HepG2 (cell line): ENCODE data around the gene STIM1. TPM values are rescaled to one million over a fixed set of nuclear protein-coding genes. Genes with fewer than 3 reads are reported as not detected.

Experiments used
- ATAC-seq: fragments of 200-7000 bp; cut with Tn5 transposase; 3 replicates; pipeline ENCODE4 v1.9.1; 2020; ENCODE audit warnings: mild to moderate bottlenecking, moderate library complexity
- BruUV-seq: library from RNA; stranded (reverse); fragments of 400-500 nt; replicated peaks from 2 replicates; lab custom pipeline; 2021; lab: Mats Ljungman, UMichigan
- CTCF ChIA-PET: fragments of 300-600 bp; formaldehyde crosslinking; extraction: SDS; loops from one replicate; lab custom pipeline; 2021; ENCODE audit warnings: low total read pairs, inconsistent platforms, low intra/inter-chr PET ratio; lab: Yijun Ruan, JAX
- POLR2A ChIA-PET: fragments of 350-600 bp; sonication (Branson Sonifier 250); formaldehyde crosslinking; loops from one replicate; lab custom pipeline; 2020; ENCODE audit warnings: antibody characterized with exemption, inconsistent platforms; lab: Yijun Ruan, JAX
- DNase-seq: peaks from one replicate; pipeline ENCODE4 v3.0.0-alpha.2; 2015; ENCODE audit warnings: low spot score
- FAIRE-seq: peaks from 3 replicates; lab custom pipeline; 2011; peaks lifted over from hg19 to GRCh38; lab: Jason Lieb, UNC
- H2AFZ ChIP-seq: one replicate; pipeline ENCODE4 v1.6.1; 2011; ENCODE audit warnings: low read length, inconsistent platforms
- H3K27ac ChIP-seq: fragments of 300-600 bp; 3 replicates; pipeline ENCODE4 v1.8.0; 2011; ENCODE audit warnings: mixed run types, mild to moderate bottlenecking, mixed read lengths, low read length, inconsistent platforms; ENCODE audit not compliant: insufficient read depth; ENCODE audit errors: extremely low read length
- H3K27me3 ChIP-seq, 2 experiments: fragments of 200-600 bp in 1 of 2; 2 replicates in 1 of 2; 3 replicates in 1 of 2; pipeline versions ENCODE4 v1.6.0 to v1.8.0; 2011; ENCODE audit warnings: low read length in 2 of 2, mild to moderate bottlenecking in 2 of 2, moderate library complexity in 2 of 2, inconsistent platforms in 1 of 2; ENCODE audit not compliant: insufficient read depth in 2 of 2, control insufficient read depth in 1 of 2
- H3K36me3 ChIP-seq, 2 experiments: fragments of 200-600 bp in 1 of 2; replicated peaks in 1 of 2; 2 replicates in 1 of 2; 3 replicates in 1 of 2; pipeline versions ENCODE4 v1.5.1 to v1.8.0; 2011; ENCODE audit warnings: low read length in 2 of 2, inconsistent platforms in 1 of 2; ENCODE audit not compliant: insufficient read depth in 2 of 2, control insufficient read depth in 1 of 2
- H3K4me1 ChIP-seq: 2 replicates; pipeline ENCODE4 v1.5.1; 2012; ENCODE audit warnings: low read length, inconsistent platforms; ENCODE audit not compliant: insufficient read depth
- H3K4me2 ChIP-seq: 2 replicates; pipeline ENCODE4 v1.6.0; 2011; ENCODE audit warnings: low read depth, low read length, inconsistent platforms
- H3K4me3 ChIP-seq, 3 experiments: fragments of 200-600 bp in 1 of 3; sonication (generic), shearing (Covaris generic) in 1 of 3; replicated peaks in 1 of 3; 2 replicates each; pipeline ENCODE4 v1.5.1; 2011 to 2016; ENCODE audit warnings: low read length in 3 of 3, inconsistent platforms in 2 of 3, low read depth in 2 of 3, mild to moderate bottlenecking in 2 of 3, control low read depth in 1 of 3, mixed read lengths in 1 of 3; ENCODE audit not compliant: insufficient read depth in 1 of 3
- H3K79me2 ChIP-seq: one replicate; pipeline ENCODE4 v1.6.1; 2011; ENCODE audit warnings: low read length, inconsistent platforms; ENCODE audit not compliant: insufficient read depth
- H3K9ac ChIP-seq: 2 replicates; pipeline ENCODE4 v1.6.0; 2011; ENCODE audit warnings: mild to moderate bottlenecking, low read depth, low read length, inconsistent platforms; ENCODE audit not compliant: insufficient read depth
- H3K9me3 ChIP-seq: 2 replicates; pipeline ENCODE4 v1.5.1; 2012; ENCODE audit warnings: mild to moderate bottlenecking, low read length
- H4K20me1 ChIP-seq: 2 replicates; pipeline ENCODE4 v1.6.0; 2011; ENCODE audit warnings: inconsistent platforms, mild to moderate bottlenecking, low read length, moderate library complexity; ENCODE audit not compliant: insufficient read depth
- FOXM1 ChIP-seq: sonication (generic); formaldehyde crosslinking; IDR thresholded peaks from 2 replicates; pipeline ENCODE4 v1.5.0; 2020; ENCODE audit warnings: missing genetic modification reagents
- GABPB1 ChIP-seq: IDR thresholded peaks from 2 replicates; pipeline ENCODE4 v1.6.1; 2016; ENCODE audit warnings: mild to moderate bottlenecking, missing genetic modification reagents, moderate library complexity, missing compliant biosample characterization
- GMEB2 ChIP-seq: IDR thresholded peaks from 2 replicates; pipeline ENCODE4 v1.6.1; 2016; ENCODE audit warnings: missing biosample characterization, missing genetic modification reagents, low read depth
- KLF16 ChIP-seq, 2 experiments: sonication (generic) in 1 of 2; formaldehyde crosslinking in 1 of 2; IDR thresholded peaks; 2 replicates each; pipeline versions ENCODE4 v1.6.1 to v1.8.0; 2016 to 2023; ENCODE audit warnings: missing genetic modification reagents in 2 of 2, missing compliant biosample characterization in 1 of 2
- MBNL3 ChIP-seq: fragments of 250-450 bp; sonication (Bioruptor Pico); conservative IDR thresholded peaks from 2 replicates; pipeline ENCODE4 v1.8.0; 2022; ENCODE audit warnings: mild to moderate bottlenecking, inconsistent platforms
- NFYB ChIP-seq: sonication (generic); formaldehyde crosslinking; IDR thresholded peaks from 2 replicates; pipeline ENCODE4 v1.4.0; 2020; ENCODE audit warnings: missing genetic modification reagents
- SOX13 ChIP-seq, 3 experiments: fragments of 450-650 bp in 1 of 3; sonication (generic) in 1 of 3; formaldehyde crosslinking in 1 of 3; IDR thresholded peaks in 2 of 3; conservative IDR thresholded peaks in 1 of 3; 2 replicates each; pipeline versions ENCODE4 v1.5.0 to v1.6.1; 2016 to 2020; ENCODE audit warnings: antibody characterized with exemption in 1 of 3, mild to moderate bottlenecking in 1 of 3, missing compliant biosample characterization in 1 of 3, missing genetic modification reagents in 1 of 3, moderate library complexity in 1 of 3
- ZFP1 ChIP-seq: IDR thresholded peaks from 2 replicates; pipeline ENCODE4 v1.6.1; 2016
- WGBS: methylation state at CpG from one replicate; pipeline ENCODE4 v1.1.6; 2017; ENCODE audit warnings: low lambda C conversion rate; 5-methylcytosine and 5-hydroxymethylcytosine counted together
- in situ Hi-C: cut with HindIII; loops from 2 replicates; pipeline ENCODE4 v1.10.0; 2017; ENCODE audit warnings: low pct_unique_long_range_greater_than_20kb; ENCODE audit not compliant: extremely low pct_ligation_motif_present
- intact Hi-C: fragments of 100-400 bp; cut with micrococcal nuclease; formaldehyde crosslinking; loops from one replicate; pipeline ENCODE4 v1.10.0; 2022; ENCODE audit not compliant: unreplicated experiment
- polyA plus RNA-seq, 8 experiments: library from polyadenylated mRNA; depleted of rRNA in 3 of 8; stranded (reverse) in 7 of 8; unstranded in 1 of 8; fragments of >200 nt; fragmentation: Illumina TruSeq in 4 of 8; extraction: Trizol in 4 of 8; gene quantifications; 2 replicates each; pipeline versions ENCODE4 v1.2.1 to v1.2.3, GENCODE V29; 2011 to 2016; ENCODE audit warnings: low read depth in 4 of 8, missing spikeins in 1 of 8, mixed read lengths in 1 of 8; ENCODE audit not compliant: insufficient read depth in 1 of 8
- total RNA-seq, 5 experiments: library from RNA; depleted of rRNA; stranded (reverse); fragments of >200 nt; fragmentation: Illumina TruSeq; extraction: Trizol; gene quantifications; 2 replicates each; pipeline ENCODE4 v1.2.3, GENCODE V29; 2016; ENCODE audit warnings: low read depth in 1 of 5

Gene STIM1
- total and polyA plus RNA-seq, 2 of the 13 experiments (the other 11 are each of a cell fraction or from before 2014, with no cell fraction given), result 19.2 to 28.5 TPM

GRCh38 chr11:4065086-4065485 is 209.6 kb downstream of the STIM1 start:
- no peak overlapping the region for H3K27ac ChIP-seq
- 89% methylated on average over 1 of the region's 1 CpG for WGBS
- POLR2A ChIA-PET, result interaction anchor here (2.3 kb wide), 1 partner anchor 210 kb away, joined by 6 read pairs; the partner anchor contains the start of gene STIM1

More at GRCh38 chr11:4065086-4065485, 209.6 kb downstream of the STIM1 start:
- in situ Hi-C loops (loop anchor here (10.0 kb wide), 1 partner anchor 110 kb away; no protein-coding TSS in a partner anchor), intact Hi-C loops (no loop called here)
- H3K4me3 ChIP-seq, result no peak overlapping the region
- H3K36me3 ChIP-seq, result peaks cover 4 to 15% of the 10 kb centered on the region in 2 experiments; a peak in 3 of 5 replicates
- no peak overlapping the region for H2AFZ ChIP-seq
- H3K4me2 ChIP-seq, result no peak overlapping the region
- TF ChIP-seq MBNL3 (CRISPR knock-in tag) (no peak), GMEB2 (CRISPR knock-in tag) (no peak), ZFP1 (CRISPR knock-in tag) (no peak), SOX13 (IDR thresholded peaks at IDR 0.05) (no peak), SOX13 (CRISPR knock-in tag; conservative IDR thresholded peaks at IDR 0.05 in 1 of 2, IDR thresholded peaks at IDR 0.05 in 1 of 2) (no peak), KLF16 (CRISPR knock-in tag; IDR thresholded peaks at IDR 0.05) (no peak), GABPB1 (no peak), FOXM1 (CRISPR knock-in tag) (no peak), NFYB (CRISPR knock-in tag) (no peak)
- ATAC-seq, result no peak
- no peaks in the 10 kb centered on the region for H3K9me3 ChIP-seq
- no peak for FAIRE-seq
- H3K9ac ChIP-seq, result no peak overlapping the region
- H3K27me3 ChIP-seq, result no peaks in the 10 kb centered on the region
- DNase-seq, result no peak
- no peaks in the 10 kb centered on the region for H3K79me2 ChIP-seq
- no peaks in the 10 kb centered on the region for H4K20me1 ChIP-seq
- peaks cover 10% of the 10 kb centered on the region for H3K4me1 ChIP-seq
- CTCF ChIA-PET, result no interaction called here
- no TSS peak for BruUV-seq
